ENCODE results near the gene HOXA6. TPM values are rescaled to one million over a fixed set of nuclear protein-coding genes. Genes with fewer than 3 reads are reported as not detected.

Gene HOXA6
- total RNA-seq, 2 donors from 2014 or later = 10.9 to 29.6 TPM

DNA sequence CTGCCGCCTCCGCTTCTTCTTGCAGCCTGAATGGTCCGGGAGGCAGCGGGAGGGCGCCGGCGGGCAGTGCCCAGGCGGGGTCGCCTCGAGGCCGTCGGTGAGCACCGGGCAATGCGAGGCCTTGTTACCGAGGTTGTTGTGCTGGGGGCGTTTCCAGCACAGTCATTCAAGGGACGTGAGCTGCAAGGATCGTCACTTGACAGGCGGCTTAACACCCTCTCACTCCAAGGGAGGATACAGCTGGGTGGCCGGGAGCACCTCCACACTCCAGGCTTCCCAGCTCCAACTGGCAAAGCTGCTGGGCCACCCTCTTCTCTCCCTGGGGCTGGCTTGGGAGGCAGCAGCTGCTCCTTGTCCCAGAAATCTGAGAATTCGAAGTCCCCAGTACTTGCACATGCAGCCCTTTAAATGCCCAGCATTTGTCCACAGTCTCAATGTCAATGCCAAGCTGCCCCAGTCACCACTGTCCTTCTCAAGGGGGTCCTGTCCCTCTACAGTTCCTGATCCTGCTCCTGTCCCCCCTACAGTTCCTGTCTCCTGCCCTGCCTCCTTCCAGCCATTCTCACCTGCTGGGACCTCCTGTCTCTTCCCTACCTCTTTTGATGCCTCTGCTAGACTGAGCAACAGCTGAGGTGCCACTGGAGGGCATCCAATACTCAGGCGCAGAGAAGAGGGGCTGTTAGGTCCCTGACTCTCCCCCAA, 41.9 kb upstream of the HOXA6 start:
- no peaks in the 10 kb centered on the region for H3K36me3 ChIP-seq
- no peak for TF ChIP-seq CTCF (IDR thresholded peaks at IDR 0.05)
- H3K9ac ChIP-seq (ENCODE audit: low read depth in 2 of 2, low read length in 2 of 2) = peak overlapping the region; percentile 81 to 89
- H3K9me3 ChIP-seq = no peaks in the 10 kb centered on the region
- peak; percentile 77 for DNase-seq
- peaks cover 5% of the 10 kb centered on the region for H3K27me3 ChIP-seq
- H3K4me1 ChIP-seq = peaks cover 6% of the 10 kb centered on the region
- intact Hi-C loops (cut with DNase I) = no loop called here
- H3K27ac ChIP-seq = peak overlapping the region; percentile 94
- peak overlapping the region; percentile 29 for H3K4me3 ChIP-seq

DNA sequence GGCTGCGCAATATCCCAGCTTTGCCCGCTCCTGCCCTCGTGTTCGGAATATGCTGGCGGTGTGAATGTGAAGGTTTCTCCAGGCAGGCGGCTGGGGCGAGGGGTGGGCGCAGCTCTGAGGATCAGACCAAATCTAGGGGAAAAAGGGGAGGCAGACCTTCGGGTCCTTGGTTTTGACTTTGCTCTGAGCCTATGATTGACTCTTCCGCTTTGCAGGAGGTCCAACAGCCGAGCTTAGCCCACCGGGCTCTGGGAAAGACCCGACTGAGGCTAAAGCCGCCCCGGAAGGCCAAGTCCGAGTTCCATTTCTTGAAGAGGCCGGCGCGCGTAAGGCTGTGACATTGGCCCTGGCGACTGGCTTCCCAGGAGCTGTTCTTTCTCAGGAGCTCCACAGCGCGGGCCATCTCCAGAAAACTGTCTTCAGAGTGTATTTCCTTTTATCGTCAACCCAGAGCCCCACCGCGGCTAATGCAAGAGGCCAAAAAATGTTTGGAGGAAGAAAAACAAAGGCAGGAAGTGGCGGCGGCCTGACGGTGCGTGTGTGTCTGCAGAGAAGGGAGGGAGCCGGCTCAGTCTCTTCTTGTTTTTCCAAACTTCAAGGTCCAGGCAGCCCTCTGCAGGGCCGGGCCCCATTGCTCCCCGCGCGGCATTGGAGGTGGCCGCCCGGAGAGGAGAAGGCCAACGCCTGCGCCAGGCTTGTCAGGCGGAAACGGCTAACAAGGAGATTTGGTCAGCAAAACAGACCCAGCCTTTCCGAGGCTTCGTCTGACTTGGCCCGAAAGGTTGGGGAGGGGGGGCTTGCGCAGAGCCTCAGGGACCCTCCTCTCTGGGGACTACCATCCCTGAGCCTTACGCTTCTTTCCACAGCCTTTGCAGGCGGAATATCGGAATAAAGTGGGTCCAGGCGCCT, 41.1 kb upstream of the HOXA6 start:
- H3K9me3 ChIP-seq = no peaks in the 10 kb centered on the region
- no peak for TF ChIP-seq CTCF (IDR thresholded peaks at IDR 0.05)
- intact Hi-C loops (cut with DNase I) = no loop called here
- peaks cover 5% of the 10 kb centered on the region for H3K27me3 ChIP-seq
- peak overlapping the region; percentile 94 for H3K27ac ChIP-seq
- peak overlapping the region; percentile 29 for H3K4me3 ChIP-seq
- peak overlapping the region; percentile 81 to 89 for H3K9ac ChIP-seq (ENCODE audit: low read depth in 2 of 2, low read length in 2 of 2)
- no peaks in the 10 kb centered on the region for H3K36me3 ChIP-seq
- DNase-seq = no peak
- peaks cover 6% of the 10 kb centered on the region for H3K4me1 ChIP-seq

- Histone ChIP-seq H3K36me3 (no peaks in the 10 kb centered on the region), H3K9me3 (no peaks in the 10 kb centered on the region), H3K9ac (ENCODE audit: low read depth in 2 of 2, low read length in 2 of 2) (peak overlapping the region; percentile 81 to 89), H3K27ac (peak overlapping the region; percentile 94), H3K4me3 (peak overlapping the region; percentile 29), H3K27me3 (peaks cover 5% of the 10 kb centered on the region), H3K4me1 (peaks cover 12% of the 10 kb centered on the region)
- no peak for DNase-seq
- intact Hi-C loops (cut with DNase I) = no loop called here
- TF ChIP-seq CTCF (IDR thresholded peaks at IDR 0.05) = no peak
Observed at GRCh38 chr7:27187475-27188385, 40.2 kb upstream of the HOXA6 start.

- Histone ChIP-seq H3K4me3 (peak overlapping the region; percentile 50), H3K36me3 (no peaks in the 10 kb centered on the region), H3K9me3 (no peaks in the 10 kb centered on the region), H3K27ac (peak overlapping the region; percentile 94), H3K9ac (ENCODE audit: low read depth in 2 of 2, low read length in 2 of 2) (peak overlapping the region; percentile 75 to 89), H3K4me1 (peaks cover 17% of the 10 kb centered on the region), H3K27me3 (peaks cover 5% of the 10 kb centered on the region)
- no peak for TF ChIP-seq CTCF (IDR thresholded peaks at IDR 0.05)
- DNase-seq = no peak
- intact Hi-C loops (cut with DNase I) = no loop called here
Observed at GRCh38 chr7:27186668-27187474, 39.3 kb upstream of the HOXA6 start.

Data from colonic mucosa (tissue), 4 donors.